Neural progenitor cell (in vitro differentiated cells): ENCODE measurements around the gene GOT1.

Experiments used
- EZH2phosphoT487 ChIP-seq: fragments of 200-600 bp; sonication (generic); IDR thresholded peaks from 2 replicates; pipeline ENCODE4 v1.6.1; 2017; ENCODE audit warnings: antibody characterized with exemption
- TF ChIP-seq, protein P1 (sequence below): fragments of 200-600 bp; sonication (generic); IDR thresholded peaks from 2 replicates; pipeline ENCODE4 v1.5.1; 2017; ENCODE audit warnings: antibody characterized with exemption, mild to moderate bottlenecking

DNA sequence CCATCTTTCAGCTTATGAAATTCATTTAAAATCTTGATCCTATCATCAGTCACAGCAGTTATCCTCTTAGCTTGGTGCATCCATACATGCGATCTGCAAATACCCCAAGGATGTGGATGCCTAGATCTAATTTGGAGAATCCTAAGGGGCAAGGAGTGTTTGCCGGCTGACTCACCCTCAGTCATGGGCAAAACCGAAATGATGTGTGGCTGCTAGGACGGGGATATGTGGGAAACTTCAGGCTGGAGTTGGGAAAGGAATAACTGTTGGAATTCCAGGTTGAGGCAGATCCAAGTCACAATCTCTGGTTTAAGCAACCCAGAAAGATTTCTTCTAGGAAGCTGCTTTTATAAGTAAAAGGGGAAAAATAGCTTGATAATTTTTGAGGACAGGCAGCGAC, 19.7 kb upstream of the GOT1 start:
- TF ChIP-seq, protein P1, sequence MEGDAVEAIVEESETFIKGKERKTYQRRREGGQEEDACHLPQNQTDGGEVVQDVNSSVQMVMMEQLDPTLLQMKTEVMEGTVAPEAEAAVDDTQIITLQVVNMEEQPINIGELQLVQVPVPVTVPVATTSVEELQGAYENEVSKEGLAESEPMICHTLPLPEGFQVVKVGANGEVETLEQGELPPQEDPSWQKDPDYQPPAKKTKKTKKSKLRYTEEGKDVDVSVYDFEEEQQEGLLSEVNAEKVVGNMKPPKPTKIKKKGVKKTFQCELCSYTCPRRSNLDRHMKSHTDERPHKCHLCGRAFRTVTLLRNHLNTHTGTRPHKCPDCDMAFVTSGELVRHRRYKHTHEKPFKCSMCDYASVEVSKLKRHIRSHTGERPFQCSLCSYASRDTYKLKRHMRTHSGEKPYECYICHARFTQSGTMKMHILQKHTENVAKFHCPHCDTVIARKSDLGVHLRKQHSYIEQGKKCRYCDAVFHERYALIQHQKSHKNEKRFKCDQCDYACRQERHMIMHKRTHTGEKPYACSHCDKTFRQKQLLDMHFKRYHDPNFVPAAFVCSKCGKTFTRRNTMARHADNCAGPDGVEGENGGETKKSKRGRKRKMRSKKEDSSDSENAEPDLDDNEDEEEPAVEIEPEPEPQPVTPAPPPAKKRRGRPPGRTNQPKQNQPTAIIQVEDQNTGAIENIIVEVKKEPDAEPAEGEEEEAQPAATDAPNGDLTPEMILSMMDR: no peak
- TF ChIP-seq EZH2phosphoT487: no peak
